Activated CD8-positive, alpha-beta memory T cell treated with anti-CD3 and anti-CD28 coated beads, Interleukin-2, amount 50 U/mL, for 48 hours (primary cell): Measurements from ENCODE around the gene GIMAP6.
"Not testable (repeated sequence)": the region's sequence is repeated elsewhere in the genome, so short reads cannot be mapped to it uniquely, and the experiment has no call there.

Source experiments
- DNase-seq: peaks from one replicate; pipeline ENCODE4 v3.0.0-alpha.2; 2020

GIMAP6 gene

DNA sequence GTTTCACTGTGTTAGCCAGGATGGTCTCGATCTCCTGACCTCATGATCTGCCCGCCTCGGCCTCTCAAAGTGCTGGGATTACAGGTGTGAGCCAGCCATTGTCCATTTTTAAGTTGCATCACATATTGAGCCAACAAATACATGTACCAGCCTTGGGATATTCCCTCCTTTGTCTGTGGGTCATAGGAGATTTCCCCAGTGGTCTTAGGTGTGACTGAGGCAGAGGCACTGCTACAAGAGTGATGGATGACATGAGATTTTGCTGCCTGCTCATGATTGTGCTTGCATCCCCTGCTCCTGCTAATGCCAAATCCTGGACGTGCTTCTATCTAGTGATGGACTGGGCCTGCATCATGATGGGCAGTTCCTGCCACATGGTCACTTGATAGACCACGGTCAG lies 10.7 kb upstream of the GIMAP6 start:
- DNase-seq, result no peak

- no peak for DNase-seq
Observed at GRCh38 chr7:150641854-150642253, 9.7 kb upstream of the GIMAP6 start.

DNA sequence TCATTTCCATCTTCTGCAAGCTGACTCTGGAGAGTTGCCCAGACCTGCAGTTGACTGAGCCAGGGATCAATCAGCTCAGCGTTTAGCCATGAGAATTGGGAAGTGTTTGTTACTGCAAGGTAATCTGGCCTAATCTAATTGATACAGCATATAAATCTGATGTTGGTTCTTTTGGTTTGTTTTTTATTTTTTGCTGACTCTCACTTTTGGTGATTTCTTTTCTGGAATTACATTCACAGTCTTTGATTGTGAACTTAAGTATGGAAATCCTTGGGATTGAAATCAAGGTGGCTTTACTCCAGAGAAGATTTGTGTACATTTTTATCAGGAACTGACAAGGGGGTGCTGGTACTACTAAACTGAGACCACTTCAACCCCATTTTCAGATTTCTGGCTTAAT lies 1.7 kb upstream of the GIMAP6 start:
- no peak for DNase-seq

DNA sequence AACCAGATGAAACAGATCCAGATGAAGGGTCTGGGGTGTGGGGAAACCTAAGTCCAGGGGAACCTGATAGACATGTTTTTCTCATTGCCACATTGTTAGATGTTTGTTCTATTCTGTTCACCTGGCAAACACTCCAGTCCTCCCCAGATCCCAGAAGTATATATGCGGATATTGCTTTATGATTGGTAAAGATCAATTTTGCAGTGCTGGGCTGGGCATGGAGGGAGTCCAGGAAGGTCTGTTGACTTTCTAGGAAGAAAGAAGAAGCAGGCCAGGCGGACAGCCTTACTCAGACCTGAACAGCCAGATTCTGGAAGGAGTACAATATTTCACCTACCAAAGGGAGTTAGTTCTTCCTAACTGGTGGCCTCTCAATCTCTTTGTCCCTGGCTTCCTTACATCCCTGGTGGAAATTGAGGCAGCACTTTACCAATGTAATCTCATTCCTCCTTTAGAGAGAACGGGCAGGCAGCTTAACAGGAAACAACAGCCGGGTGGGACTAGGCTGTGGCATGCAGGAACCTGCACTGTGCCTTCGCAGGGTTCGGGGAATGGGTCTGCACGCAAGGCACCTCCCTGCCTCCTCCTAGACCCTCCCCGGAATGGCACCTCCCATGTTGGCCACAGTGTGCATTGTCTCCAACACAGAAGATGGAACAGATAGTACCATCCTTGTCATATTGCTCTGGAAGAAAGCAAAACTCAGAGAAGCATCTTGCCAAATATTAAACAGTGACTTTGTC lies 930 bp downstream of the GIMAP6 start:
- DNase-seq, result no peak

GRCh38 chr7:150629347-150629746 lies 2.8 kb downstream of the GIMAP6 start:
- DNase-seq, result no peak

DNA sequence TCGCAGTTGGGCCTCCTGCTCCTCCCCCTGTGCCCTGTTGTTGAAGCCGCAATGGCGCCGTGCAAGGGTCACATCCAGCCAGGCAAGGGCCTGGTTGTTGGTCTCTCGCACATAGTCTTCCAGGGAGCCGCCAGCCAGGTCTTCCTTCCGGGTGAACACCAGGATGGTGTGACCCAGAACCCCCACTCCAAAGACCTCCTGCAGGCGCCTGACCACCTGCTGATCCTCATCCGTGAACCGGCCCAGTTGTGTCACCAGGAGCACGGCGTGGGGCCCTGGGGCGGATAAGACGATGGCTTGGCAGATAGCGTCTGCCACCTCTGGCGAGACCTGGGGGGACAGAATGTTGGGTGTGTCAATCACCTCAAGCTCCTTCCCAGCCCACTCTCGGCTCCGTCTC lies 4.2 kb downstream of the GIMAP6 start:
- DNase-seq, result no peak

DNA sequence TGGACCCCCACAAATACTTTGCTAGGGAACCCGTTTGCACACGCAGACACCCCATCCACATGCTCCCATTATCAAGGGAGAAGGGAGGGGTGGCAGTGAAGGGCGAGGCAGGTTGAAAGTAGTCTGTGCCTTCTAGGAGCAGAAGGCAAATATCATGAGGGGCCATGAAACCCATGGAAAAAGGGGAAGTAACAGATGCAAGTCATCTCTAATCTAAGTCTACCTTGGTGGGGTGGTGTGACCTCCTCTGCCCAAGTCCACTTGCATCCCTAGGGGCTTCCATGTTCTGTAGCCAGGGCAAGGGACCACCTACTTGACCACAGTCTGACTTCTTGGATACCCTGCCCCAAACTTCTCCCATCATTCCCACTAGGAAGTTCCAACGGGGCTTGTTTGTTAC lies 5.5 kb downstream of the GIMAP6 start:
- no peak for DNase-seq

DNA sequence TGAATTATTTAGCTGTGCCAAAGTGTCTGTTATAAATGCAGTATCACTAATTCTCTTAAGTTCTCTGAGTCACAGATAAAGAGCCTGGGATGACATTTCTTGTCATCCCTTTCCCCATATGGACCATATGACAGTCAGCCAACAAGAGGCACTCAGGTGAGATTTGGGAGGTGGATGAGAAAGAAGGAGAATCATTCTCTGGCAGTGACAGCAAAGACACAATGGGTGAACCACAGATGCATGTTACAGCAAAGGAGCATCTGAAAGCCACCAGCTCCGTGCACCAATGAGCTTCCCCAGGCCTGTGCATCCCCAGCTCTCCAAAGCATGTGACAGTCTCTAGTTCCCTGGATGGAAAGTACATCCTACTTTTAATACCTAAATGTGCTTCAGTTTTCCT lies 10.8 kb downstream of the GIMAP6 start:
- DNase-seq, result no peak

DNA sequence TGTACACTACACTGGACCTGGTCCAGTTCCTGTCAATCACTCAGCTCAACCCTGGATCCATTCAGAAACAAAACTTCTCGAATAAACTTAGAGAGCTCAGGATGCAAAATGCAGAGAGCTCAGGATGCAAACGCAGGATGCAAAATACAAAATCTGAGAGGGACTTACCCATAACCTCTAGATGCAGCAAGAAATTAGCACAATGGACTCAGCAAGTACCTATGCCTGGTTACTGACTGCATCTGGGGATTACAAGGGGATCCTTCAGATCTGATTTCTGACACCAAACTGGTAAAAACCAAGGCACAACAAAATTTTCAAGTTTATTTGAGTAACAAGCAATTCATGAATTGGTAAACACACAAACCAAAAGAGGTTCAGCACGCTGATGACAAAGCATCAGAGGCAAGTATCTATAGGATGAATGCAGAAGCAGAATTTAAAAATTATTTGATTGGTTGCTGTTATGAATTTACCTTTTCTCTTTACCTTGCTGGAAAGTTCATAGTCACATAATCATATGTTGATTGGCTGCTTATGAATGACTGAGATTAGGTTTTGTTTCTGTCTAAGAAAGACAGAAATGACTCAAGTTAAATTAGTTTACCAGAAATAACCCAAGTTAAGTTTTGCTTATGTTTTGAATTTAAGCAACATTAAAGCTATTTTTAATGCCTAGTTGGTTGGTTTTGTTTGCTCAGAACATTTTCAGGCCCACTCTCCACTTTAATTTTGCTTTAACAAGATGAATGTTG lies 11.4 kb downstream of the GIMAP6 start:
- DNase-seq, result no peak

- no peak for DNase-seq
Observed at GRCh38 chr7:150620061-150620460, 12.1 kb downstream of the GIMAP6 start.

DNA sequence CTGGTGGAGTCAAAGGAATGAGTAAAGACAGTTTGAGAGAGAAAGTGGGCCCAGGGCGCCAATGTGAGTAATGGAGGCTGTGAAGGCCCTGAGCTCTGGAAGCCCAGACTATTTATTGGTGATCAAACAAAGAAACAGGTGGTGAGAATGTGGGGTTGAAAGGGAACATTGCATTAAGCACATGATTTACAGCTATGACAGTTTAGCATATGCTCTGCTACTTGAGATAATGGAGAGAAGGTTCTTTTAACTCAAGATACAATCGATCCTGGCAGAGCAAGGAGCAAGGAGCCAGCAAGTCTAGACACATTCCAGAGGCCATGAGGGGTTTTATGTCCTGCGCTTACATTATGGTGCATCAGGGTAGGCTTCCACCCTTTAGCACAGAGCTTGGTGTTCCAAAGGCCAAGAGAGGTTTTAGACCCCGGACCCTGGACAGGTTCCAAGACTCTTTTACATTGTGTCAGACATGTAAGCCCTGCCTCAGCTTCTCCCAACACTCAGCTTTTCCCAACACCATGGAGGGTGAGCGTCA lies 16.9 kb downstream of the GIMAP6 start:
- not testable (repeated sequence) for DNase-seq

DNA sequence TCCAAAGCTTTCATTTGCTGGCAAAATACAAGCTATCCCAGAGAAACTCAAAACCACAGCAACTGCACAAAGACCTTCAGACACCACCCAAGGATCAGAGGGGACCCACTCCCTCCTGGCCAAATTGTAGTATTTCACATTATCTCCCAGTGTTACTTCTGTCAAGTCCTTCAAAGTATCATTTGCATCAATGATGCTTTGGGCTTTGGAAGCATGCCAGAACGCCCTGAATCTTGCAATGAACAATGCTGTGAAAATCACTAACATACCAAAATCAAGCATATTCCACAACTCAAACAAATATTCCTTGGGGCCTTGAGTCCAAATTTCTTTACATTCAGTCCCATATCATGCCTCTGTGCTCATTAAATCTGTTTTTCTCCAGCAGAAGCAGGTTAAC lies 17.8 kb downstream of the GIMAP6 start:
- not testable (repeated sequence) for DNase-seq

DNA sequence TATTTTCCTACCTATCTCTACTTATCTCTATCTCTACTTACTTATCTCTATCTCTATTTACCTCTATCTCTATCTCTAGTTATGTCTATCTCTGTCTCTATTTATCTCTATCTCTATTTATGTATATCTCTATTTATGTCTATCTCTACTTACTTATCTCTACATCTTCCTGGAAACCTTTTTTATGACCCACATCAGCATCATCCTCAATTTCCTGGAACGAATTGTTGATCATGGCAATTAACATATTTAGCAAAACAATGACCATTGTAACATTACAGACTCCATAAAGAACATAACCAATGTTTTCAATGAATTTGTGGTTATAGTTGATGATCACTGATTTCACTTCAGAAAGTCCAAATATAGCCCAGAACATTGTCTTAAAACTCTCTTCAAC lies 18.3 kb downstream of the GIMAP6 start:
- no peak for DNase-seq

DNA sequence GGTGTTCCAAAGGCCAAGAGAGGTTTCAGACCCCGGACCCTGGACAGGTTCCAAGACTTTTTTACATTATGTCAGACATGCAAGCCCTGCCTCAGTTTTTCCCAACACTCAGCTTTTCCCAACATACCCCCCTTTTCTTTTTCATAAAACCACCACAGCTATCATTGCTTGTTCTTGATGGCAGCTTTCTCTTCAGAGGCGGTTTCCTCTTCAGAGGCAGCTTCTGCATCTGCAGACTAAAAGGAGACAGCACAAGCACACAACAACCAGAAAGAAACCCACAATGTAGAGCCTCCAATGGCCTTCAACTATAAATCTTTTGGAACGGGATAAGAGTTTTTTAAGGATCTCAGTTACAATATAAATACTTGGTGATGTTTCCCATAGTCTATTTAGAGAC lies 19.3 kb downstream of the GIMAP6 start:
- DNase-seq, result no peak

DNA sequence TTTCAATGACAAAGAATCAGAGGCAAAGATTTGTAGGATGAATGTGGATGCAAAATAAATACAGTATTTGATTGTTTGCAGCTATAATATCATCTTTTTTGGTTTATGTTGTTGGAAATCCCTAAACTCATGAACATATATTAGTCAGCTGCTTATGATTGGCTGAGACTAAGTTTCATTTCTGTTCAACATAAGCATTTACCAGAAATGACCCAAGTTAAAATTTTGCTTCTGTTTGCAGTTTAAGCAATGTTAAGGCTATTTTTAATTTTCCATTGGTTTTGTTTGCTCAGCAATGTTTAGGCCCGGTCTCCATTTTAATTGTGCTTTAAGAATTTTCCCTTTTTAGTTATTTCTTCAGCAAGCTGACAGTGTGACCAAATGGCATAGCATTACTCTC lies 22.0 kb downstream of the GIMAP6 start:
- no peak for DNase-seq

GRCh38 chr7:150603600-150603999 lies 28.6 kb downstream of the GIMAP6 start:
- not testable (repeated sequence) for DNase-seq

DNA sequence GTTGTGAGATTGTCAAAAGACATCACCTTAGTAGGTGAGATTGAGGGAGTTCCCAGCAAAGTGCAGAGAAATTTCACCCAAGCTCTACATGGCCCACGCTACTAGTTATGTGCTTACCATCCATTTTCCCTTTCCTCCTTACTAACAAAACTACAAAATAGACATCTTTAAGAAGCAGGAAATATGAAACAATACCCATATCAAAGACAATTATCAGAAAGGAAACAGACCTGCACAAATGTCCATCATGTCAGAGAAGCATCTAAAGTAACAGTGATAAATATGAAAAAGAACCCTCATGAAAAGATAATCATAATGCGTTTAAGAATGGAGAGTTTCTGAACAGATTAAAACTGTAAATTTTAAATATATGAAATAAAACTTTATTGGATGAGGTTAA lies 36.8 kb downstream of the GIMAP6 start:
- DNase-seq, result no peak

DNA sequence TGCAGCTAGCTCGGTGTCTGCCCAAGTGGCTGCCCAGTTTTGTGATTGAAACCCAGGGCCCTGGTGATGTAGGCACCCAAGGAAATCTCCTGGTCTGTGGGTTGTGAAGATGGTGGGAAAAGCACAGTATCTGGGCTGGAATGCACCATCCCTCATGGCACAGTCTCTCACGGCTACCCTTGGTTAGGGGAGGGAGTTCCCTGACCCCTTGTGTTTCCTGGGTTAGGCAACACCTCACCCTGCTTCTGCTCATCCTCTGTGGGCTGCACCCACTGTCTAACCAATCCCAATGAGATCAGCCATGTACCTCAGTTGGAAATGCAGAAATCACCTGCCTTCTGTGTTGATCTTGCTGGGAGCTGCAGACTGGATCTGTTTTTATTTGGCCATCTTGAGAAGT lies 37.4 kb downstream of the GIMAP6 start:
- no peak for DNase-seq

- DNase-seq, result no peak
Observed at GRCh38 chr7:150587551-150587950, 44.6 kb downstream of the GIMAP6 start.

- DNase-seq, result no peak
Observed at GRCh38 chr7:150586785-150587152, 45.4 kb downstream of the GIMAP6 start.

DNA sequence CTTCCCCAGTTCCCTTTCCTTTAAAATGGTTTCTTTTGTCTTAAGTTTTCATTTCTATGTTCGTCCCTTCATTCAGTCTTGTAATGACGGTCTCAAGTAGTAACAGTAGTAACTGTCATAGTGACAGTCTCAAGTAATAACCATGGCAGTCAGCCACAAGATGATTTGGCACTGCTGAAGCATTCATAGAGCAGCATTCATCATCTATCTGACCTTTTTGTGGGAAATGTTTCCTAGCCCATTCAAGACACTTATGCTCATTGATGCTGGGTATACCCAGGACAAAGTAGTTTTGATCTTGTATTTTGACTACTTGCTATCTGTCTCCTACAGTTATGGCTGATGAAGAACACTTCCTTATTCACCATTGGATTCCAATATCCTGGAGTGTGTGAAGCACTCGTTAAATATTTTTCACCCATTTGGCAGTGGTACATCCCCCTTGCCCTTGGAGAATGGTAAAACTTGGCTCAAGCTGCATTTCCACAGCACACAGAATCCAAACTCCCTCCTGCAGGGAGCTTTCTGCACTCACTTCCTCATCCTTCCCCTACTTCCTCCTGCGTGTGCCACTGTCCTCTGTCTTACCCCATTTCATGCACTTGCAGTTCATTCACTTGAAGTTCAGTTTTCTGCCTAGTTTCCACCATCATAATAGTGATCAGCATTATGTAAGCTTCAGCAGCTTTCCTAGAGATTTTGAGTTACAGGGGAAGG lies 46.0 kb downstream of the GIMAP6 start:
- DNase-seq, result no peak

DNA sequence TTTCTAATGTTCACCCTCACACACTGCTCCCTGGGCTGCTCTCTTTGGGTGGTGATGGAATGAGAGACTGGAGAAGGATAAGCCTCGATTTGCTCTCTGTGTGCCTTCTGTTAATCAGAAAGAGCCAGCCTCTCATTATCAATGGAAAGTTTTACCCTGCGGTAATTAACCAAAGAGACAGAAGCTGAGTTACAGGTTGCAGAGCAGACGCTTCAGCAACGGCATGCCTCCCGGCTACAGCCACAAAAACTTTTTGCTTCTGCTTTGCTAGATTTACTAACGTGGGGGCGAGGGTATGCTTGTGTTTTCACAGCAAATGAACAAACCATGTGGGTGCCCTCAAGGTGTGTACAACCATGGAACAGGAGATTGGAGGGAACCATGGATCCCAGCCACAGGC lies 47.0 kb downstream of the GIMAP6 start:
- DNase-seq, result no peak

GRCh38 chr7:150580638-150581394 lies 51.4 kb downstream of the GIMAP6 start:
- DNase-seq, result no peak
